Activated CD8-positive, alpha-beta memory T cell treated with anti-CD3 and anti-CD28 coated beads for 24 hours (primary cell): ENCODE results near the gene DAND5.
A peak's percentile ranks its signal among the peaks of the same experiment; 100 is the strongest.

ENCODE experiments used
- DNase-seq: peaks from one replicate; pipeline ENCODE4 v3.0.0-alpha.2; 2020

DAND5 gene

DNA sequence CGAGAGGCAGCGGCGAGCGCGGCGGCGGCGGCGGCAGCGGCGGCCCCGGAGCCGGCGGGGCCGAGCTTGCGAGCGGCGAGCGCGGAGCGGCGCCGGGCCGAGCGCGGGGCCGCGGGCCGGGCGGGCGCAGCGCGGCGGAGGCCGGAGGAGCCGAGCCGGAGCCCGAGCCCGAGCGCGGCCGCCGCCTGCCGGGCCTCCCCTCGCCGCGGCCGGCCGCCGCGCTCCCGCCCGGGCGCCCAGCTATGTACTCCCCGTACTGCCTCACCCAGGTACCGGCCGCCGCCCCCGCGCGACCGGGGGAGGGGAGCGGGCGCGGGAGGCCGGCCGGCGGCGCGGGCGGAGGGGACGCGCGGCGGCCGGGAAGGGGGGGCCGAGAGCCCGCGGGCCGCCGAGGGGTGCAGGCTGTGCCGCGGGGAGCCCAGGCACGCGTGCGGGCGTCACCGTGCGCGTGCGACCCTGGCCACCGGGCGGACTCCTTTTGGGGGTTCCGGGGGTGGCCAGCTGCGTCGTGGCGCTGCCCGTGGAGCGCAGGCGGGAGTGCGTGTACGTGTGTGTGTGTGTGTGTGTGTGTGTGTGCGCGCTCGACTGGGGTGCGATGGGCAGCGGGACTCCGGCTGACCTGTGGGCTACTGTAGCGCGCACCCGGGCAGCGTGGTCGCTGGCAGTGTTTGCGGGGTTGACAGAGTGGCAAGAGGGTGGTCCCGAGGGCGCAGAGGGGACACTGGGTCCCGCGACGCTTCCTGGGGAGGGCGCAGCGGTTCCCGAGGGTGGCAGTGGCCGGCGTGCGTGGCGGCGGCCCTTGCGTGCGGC, 26.4 kb downstream of the DAND5 start:
- DNase-seq, result peak; percentile 68

DNA sequence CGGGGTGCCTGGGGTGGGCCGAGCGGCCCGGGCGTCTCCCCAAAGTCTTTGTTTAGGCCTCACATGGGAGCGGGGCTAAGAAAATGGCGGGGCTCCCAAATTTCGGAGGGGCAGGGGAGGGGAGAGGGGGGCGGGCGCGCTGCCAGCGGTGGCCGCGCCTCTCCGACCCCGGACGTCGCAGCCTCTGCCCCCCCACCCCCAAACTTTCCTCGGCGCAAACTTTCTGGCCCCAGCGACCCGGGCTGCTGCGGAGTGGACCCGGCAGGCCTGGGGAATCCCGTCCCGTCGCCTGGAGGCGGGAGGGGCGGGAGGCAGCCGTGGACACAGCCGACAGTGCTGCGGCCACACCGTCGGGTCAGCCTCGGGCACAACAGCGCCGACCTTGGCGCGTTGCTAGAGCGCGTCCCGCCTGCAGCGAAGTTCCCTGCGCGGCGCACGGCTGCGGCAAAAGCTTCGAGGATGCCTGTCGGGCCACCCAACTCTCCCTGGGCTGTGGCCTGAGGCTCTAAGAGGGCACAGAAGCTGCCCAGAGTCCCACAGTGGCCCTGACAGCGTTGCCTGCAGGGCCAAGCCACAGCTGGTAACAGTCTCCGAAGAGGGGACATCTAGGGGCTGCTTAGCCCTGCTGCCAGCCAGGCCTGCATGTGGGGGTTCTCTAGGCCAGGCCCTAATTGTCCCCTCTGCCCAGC, 27.2 kb downstream of the DAND5 start:
- DNase-seq, result no peak

DNA sequence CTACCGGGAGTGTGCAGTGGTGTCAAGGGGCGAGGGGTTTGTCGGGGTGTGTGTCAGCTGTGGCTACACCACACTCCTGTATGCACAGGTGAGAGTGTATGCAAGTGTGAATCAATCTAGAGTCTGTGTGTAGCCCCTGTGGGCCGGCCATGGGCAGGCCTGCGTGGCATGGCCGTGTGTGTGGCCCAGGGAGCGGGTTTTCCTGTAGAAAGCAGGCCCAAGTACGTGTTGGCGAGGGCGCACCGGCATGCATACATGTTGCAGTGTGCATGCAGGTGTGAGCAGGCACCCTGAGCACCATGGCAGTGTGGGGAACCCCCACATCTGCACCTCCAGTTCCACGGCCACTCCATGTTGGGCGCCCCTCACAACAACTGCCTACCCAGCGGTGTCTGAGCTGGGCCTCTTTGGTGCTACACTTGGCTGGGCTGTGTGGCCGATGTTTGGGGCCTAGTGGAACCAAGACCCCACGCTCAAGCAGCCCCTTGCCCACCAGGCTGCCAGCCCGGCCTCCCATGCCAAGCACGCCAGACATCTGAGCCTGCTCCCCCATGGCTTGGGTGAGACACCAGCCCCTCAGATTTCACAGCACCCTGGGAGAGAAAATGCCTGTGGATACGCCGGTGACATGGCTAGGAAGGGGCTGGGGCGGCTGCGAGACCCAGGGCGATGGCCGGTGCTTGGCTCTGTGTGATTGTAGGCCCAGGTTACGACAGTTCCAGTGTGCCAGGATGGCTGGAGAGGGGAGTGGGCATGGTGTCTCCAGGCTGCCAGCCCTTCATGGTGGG, 28.0 kb downstream of the DAND5 start:
- no peak for DNase-seq

DNA sequence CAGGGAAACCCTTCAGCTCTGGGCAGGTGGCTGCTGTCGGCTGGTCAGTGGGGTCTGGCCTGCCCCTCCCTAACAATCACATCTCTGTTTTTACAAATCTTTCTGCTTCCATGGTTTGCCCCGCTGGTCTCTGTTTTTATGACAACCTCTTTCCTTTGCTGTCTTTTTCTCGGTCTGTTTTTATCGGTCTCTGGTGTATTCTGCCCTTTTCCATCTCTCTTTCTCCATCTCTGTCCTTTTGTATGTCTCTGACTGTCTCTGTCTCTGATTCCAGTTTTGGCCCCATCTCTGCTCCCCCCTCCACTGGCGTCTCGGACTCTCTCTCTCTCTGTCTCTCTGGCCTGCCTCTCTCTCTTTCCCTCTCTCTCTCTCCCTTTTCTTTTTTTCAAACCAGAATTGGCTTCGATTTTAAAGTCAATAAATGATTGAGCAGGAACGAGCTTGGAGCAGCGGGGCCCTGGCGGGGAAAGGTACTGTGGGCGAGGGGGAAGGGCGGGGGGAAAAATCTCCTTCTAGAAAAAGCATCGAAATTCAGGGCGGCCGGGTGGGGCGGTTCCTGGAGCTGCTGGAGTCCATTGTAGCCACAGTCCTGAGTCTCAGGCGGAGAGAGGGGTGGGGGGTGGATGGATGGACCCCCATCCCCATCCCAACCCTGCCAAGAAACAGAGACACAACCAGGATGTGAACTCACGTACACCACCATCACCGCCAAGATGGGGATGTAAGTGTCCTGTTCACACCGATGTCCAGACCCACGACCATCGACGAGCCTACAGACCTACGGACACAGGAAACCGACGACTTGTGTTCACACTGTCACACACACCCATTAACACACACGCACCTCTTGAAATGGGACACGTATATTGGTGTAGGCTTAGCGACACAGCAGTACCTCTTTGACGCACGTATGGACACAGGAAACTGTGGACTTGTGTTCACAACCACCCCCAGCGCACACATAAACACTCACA, 28.9 kb downstream of the DAND5 start:
- no peak for DNase-seq

DNA sequence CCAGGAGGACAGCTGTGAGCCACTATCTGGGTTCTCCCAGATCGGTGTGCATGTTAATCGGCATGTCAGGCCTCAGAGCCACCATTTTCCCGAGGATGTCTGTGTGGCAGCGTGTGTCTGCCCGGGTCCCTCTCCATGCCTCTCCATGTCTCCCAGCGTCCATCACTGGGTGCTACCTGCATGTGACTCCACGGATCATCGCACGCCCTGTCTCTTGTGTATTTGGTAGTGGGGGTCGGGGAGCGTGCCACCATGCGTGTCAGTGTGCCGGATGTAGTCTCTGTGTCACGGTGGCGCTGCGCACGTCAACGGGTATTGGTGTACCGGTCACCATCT, 31.8 kb downstream of the DAND5 start:
- DNase-seq, result no peak

DNA sequence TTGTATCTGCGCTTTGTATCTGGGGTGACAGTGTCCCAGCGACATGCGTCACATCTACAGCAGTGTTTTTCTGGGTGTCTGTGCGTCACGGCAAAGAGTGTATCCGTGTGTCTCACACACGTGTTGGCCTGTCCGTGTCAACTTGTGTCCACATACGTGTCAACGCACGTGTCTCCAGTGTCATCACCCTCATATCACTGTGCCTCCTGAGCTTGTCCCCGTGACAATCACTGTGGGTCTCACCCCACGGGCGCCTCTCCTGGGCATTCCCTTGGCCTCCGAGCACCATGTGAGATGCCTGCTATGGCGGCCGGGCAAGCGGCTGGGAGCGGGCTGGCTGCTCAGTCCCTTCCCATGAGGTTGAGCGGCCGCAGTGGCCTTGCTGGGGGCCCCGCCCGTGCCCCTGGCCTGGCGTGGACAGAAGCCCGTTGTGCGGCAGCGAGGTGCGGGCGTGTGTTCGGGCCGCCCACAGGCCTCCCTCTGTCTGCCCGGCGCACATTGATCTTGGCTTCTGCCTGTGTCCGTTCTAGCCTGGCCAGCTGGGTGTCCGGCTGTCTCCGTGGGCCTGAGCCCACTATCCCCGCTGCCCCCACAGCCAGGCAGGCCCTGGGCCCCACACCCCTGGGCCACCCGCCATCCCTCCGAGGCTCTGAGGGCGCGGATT, 32.3 kb downstream of the DAND5 start:
- no peak for DNase-seq

DNA sequence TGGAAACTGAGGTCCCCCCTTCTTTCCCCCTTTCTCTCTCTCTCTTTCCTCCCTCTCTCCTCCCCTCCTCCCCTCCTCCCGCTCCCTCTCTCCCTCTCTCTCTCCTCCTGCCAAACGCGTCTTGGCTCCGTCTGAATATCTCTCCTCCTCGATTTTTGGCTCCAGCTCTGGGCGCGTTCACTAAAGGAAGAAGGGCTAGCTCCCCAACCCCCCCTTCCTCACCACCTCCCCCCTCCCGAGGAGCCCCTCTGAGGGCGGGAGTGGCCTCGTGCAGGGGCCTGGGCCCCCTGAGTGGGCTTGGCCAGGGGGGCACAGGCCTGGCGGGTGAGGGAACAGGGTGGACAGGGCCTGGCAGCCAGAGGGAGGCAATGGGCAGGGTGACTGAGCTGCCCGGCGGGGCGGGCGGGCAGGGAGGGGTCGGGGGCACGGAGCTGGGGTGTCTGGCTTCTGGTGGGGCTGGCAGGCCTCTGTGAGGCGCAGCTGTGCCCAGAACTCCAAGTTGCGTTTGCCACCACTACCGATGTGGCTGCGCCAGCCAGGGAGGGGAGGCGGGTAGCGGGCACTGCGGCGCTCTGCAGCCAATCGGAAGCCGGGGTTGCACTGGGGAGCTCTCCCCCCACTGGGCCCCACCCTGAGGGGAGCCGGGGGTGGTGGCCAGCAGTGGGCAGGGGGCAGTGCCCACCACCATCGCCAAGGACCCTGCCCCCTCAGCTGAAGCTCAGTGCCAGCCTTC, 33.0 kb downstream of the DAND5 start:
- DNase-seq, result no peak

DNA sequence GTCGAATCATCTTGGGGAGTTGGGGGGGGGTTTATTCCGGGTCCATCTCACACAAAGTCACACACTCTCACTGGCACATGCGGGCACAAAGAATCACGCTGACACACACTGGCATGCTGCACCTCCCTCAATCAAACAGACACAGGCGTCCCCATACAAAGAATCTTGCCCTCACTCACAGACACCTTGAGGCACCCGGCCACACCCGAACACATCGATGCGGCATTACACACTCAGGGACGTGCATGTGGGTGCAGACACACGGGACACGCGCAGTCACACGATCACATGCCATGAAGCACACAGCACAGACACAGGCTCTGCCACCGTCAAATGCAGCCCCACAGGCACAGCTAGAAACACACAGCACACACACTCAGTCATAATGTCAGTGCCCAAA, 33.7 kb downstream of the DAND5 start:
- no peak for DNase-seq

DNA sequence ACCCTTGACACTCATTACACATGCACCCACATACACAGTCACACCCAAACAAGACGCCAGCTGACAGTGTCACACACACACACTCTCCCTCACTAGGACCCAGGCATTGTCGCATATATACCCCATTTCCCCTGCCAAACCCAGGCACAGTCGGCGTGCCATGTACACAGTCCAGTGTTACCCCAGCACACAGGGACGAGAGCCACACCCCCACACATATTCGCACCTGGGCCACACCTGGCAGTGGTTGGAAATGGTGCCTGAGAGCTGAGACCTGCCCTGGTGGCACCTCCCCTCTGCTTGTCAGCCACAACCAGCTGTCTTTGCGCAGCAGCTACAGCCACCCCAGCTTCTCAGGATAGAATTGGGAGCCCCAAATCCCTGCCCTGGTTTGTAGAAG, 34.9 kb downstream of the DAND5 start:
- DNase-seq, result no peak

DNA sequence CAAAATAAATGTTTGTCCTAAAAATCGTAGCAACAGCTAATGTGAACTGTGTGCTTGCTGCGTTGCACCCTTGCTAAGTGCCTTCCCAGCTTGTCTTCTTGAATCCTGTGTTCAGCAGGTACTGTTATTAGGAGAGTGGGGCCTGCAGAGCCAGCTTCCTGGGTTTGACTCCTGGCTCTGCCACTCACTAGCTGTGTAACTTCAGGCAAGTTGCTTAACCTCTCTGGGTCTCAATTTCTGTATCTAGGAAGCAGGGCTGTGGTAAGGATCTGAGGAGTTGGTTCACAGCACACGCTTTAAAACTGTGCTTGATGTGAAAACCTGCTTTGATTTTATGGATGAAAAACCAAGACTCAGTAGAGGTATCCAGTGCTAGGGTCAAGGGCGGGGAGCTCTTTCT, 35.9 kb downstream of the DAND5 start:
- no peak for DNase-seq

DNA sequence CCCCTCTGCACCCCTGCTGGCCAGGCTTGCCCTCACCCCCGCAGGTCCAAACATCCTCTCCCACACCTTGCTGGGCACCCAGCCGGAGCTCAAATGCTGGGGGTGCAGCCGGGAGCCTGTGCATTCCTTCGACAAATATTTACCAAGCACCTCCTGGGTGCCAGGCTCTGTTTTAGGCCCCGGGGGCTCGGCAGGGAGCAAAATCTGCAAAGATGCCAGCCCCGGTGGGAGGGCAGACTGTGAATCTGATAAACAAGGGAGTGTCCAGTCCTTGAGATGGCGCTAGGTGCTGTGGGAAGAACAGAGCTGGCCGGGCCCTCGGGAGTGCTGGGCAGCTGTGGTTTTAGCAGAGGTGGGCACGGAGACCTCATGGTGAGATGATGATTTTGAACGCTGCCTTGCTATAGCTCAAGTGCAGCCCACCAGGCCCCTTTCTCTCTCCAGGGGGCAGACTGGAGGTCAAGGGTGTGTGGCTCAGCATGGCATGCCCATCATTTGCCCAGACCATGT, 36.5 kb downstream of the DAND5 start:
- no peak for DNase-seq

DNA sequence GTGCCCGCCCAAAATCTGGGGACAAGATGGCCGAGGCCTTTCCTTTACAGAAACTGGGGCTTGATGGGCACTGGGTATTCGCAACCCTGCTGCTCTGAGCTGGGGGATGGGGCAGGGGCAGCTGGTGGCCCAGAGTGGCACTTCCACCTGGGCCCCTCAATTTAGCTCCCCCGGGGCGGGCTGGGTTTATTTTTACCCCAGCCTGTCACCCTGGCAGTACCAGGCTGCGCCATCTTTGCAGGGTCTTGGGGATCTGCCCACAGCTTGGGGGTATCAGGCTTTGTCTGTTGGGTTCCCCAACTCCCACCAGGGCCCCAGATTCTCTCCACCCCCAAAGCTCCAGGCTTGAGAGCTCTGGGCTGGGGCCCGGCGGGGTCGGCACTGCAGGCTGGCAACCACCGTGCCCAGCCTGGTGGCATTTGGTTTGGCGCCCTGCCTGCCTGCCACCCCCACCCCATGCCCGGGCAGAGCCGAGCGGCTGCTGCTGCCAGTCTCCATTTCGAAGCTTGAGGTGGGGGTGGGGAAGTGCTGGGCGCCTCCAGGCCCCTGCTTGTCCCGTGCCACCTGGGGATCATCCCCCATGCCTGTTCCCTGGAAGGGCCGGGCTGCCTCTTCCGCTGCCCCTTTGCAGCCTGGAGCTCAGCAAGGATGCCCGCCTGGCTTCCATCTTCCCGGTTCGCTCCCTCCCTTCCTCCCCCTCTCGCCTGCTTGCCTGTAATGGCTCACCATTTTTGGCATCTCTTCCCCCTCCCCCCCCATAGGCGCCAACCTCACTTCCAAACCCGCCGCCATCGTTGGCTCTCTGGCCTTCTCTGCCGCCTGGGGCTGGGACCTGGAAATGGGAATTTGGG, 37.3 kb downstream of the DAND5 start:
- DNase-seq, result no peak

DNA sequence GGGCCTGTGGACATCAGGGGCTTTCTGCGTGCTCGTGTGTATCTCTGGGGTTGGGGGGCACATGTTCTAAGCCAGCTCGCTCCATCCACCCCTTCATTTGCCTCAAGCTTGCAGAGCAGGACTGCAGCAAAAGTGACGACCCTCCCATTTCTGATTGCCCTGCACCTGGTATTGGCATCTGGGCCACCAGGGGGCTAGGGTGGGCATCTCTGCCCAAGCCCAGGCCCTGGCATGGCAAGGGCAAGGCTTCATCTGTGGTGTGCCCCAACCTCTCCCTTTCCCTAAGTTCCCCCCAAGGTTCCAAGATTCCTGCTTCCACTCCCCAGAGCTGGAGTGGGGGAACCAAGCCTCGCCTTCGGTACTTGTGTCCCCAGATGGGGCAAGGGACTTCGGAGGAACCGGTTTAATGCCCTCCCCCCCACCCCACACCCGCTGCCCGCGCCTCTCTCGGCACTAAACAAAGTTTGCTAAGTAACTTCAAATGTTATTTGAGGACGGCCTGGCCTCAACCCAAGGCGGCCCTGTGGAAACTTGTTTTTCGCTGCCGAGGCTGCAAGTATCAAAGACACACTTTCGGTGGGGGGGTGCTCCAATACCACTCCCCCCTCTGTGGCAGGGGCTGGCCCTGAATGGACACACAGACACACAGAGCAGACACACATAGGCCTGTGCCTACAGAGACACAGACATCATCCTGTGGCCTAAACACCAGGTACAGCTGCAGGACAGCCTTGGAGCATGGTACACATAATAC, 38.1 kb downstream of the DAND5 start:
- no peak for DNase-seq

DNA sequence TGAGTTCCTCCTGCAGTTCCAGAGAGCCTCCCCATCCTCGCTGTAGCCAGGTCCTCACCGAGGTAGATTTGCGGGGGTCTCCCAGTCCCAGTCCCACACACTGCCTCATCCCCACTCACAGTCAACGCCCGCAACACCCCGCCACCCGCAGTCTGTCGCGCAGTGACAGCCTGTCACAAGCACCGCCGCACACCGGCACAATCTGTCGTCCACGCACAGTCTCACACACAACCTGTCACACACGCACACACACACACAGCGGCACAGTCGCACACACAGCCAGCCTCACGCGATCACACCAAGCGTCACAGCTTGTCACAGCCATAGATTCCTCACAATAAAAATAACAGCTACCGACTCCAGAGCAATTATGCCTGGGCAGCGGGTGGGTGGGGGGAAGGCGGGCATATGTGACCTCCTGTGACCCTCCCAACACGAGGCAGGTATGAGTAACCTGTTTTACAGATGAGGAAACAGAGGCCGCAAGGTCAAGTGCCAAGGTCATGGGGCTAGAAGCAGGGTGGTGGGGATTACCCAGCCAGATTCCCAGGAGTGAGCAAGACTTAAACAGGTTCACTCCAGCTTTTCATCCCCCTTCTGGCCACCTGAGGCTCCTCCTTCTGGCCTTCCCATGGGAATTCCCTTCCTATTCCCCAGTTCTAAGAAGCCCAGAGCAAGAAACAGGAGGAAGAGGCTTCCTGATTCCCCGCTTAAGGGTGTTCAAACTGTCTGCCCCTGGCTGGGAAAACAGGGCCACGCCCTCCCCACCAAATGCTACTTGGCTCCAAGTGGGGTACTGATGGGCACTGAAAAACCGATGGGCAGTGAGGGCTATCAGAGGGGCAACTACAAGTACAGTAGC, 39.8 kb downstream of the DAND5 start:
- no peak for DNase-seq

DNA sequence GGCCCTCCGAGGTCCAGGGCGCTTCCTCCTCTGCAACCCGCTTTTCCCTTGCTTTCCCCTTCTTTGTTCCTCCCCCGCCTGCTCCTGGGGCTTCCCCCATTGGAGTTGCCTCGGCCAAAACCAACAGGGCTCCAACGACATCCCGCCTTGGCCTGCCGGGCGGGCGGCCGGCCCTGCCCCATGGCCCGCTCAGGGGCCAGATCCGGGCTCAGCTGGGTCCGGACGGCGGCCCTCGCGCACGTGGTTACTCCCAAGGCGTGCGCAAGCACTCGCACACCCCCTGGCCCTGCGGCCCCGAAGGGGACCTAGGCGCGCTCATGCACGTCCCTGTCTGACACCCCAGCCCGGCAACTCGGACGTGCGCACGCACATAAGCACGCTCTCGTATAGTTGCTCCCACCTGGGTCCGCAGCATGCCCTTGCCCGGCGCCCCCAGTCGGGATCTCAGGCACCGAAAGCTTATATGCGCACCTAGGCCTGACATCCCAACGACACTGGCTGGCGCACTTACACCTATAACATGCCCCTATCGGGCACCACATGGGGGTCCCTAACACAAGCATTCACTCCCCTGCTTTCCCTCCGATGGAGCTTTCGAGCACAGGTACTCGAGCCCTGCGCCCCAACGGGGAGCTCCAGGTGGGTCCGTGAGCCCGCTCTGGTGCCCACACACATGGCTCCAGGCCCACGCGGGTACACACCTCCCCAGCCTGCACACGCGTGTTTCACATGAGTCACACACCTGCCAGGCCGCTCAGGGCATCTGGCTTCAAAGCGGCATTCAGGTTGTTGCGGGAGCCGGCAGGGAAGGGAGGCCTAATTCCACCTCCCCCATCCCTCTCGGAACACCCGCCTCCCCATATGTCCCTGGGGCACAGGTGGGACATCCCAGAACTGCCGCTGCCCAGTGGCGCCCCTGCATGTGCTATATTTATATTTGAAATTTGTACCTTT, 40.9 kb downstream of the DAND5 start:
- no peak for DNase-seq

DNA sequence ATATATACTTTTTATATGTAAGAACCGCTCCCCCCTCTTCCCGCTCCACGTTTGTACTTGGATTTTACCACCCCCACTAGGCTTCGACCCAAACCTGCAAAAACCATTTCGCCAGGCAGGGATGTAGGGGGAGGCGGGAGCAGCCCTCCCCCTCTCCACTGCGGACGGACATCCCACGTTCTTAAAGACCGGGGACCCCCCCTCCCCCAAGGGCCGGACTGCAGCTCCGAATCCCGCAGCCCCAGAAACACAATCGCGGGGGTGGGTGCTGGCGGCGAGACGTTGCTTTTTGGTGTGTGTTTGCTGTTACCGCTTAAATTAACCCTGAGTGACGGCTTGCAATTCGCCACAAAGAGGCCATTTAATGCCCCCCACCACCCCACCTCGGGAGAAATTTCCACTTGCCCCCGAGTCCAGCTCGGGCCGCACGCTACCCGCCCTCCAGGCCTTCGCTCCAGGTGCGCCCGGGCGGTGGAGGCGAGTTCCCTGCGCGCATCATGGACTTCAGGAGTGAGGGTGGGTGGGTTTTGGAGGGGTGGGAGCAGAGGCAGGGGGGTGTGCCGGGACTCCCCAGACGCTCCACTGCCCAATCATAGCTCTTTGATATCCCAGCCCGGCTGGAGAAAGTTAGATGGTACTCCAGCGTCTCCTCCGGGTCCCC, 41.7 kb downstream of the DAND5 start:
- DNase-seq, result no peak
